Tongue (tissue), 2 donors: ENCODE results near the gene MYOZ2. TPM values are rescaled to one million over a fixed set of nuclear protein-coding genes. Genes with fewer than 3 reads are reported as not detected.

Source experiments
- DNase-seq: peaks from one replicate; pipeline ENCODE4 v3.0.0-alpha.2; 2015
- total RNA-seq: library from RNA; depleted of rRNA; stranded (reverse); fragments of >200 nt; gene quantifications from one replicate; pipeline ENCODE4 v1.2.3, GENCODE V29; 2014

Gene MYOZ2
- total RNA-seq: 170 TPM

GRCh38 chr4:119135721-119136121, at the start of gene MYOZ2:
MYOZ2 (plus strand) TSS chr4:119135832; CDS start chr4:119136526, 694 bp downstream.
- DNase-seq: peak; percentile 64

- DNase-seq: no peak
Measured at GRCh38 chr4:119087121-119087520, 48.5 kb upstream of the MYOZ2 start.

DNA sequence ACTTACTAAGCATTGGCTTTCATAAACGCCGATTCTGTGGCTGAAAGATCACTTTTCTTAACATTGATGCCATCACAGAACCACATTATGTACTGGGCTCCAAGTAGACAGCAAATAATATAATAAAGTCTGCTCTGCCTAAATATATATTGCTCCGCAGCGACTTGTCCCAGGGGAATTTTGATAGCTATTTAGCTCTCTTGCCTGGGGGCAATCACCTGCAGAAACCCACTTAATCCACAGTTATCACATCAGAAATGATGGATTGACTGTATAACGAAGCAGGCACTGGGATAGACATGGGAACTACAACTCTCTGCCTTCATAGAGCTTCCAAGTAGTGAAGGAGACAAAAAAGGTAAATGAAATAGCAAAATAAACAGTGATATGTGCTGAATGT, 48.0 kb upstream of the MYOZ2 start:
- DNase-seq: no peak

- DNase-seq: no peak
Measured at GRCh38 chr4:119093042-119093827, 42.4 kb upstream of the MYOZ2 start.

DNA sequence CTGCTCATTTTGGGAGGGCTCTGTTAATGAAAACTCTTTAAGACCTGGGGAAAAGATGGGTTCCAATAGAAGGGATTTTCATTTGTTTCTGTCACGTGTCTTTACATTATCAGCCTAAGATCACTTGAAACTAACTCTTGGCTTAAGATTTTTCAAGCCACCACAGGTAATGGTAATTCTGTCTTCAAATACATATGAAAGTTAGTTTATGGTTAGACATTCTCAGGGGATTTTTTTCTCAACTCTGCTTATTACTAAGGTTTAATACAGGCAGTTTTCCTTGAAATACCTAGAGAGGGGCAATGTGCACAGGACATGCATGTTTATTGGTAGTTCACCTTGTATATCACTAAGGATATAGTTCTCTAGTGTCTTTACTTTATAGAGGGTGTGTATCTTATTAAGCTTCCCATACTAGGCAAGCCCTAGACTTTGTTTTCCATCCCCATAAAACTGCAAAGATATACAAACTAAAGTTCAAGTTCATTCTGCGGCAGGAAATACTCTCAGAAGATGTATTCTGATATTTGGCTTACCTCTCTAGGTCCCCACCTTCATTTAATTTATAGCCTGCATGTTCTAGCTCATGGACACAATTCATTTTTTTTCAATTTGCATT, 38.2 kb upstream of the MYOZ2 start:
- no peak for DNase-seq

- DNase-seq: no peak
Measured at GRCh38 chr4:119098306-119098705, 37.3 kb upstream of the MYOZ2 start.

- no peak for DNase-seq
Measured at GRCh38 chr4:119099227-119099810, 36.3 kb upstream of the MYOZ2 start.

GRCh38 chr4:119100655-119101054, 35.0 kb upstream of the MYOZ2 start:
- DNase-seq: no peak

GRCh38 chr4:119103263-119103662, 32.4 kb upstream of the MYOZ2 start:
- peak; percentile 30 for DNase-seq

- no peak for DNase-seq
Measured at GRCh38 chr4:119104644-119105273, 30.9 kb upstream of the MYOZ2 start.

GRCh38 chr4:119105605-119106004, 30.0 kb upstream of the MYOZ2 start:
- DNase-seq: no peak

GRCh38 chr4:119106036-119107000, 29.3 kb upstream of the MYOZ2 start:
- peak; percentile 43 for DNase-seq

DNA sequence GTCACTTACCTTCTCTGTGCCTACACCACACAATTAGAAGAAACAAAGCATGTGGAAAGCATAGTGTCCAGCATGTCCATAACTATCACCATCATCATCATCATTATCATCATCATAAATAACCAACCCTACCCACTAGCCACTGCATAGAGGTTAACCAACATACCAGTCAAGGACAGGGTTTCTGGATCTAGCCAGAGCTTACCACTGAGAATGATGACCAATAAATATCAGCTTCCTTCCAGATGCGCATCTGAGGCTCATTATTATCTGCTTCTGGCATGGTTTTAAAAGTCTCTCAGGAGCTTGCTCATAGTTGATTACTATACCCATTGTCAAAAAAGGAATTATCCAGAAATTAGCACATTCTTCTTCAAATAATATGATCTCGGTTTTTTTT, 25.5 kb upstream of the MYOZ2 start:
- no peak for DNase-seq

DNA sequence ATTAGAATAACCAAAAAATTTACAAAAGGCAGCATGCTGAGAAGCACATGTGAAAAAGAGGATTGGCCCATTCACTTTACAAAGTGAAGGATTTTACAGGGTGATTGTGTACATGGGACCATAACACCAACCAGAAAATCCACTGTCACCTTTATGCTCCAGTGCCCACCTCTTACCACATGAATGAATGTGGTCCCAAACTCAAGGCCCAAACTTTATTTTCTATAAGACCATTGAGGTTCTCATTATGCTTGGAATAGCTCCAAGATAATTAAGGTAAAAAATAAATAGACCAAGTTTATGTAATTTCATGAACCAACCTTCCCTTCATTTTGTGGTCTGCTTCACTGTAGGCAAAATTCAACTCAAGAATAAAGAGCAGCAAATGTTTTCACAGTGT, 24.3 kb upstream of the MYOZ2 start:
- DNase-seq: no peak

DNA sequence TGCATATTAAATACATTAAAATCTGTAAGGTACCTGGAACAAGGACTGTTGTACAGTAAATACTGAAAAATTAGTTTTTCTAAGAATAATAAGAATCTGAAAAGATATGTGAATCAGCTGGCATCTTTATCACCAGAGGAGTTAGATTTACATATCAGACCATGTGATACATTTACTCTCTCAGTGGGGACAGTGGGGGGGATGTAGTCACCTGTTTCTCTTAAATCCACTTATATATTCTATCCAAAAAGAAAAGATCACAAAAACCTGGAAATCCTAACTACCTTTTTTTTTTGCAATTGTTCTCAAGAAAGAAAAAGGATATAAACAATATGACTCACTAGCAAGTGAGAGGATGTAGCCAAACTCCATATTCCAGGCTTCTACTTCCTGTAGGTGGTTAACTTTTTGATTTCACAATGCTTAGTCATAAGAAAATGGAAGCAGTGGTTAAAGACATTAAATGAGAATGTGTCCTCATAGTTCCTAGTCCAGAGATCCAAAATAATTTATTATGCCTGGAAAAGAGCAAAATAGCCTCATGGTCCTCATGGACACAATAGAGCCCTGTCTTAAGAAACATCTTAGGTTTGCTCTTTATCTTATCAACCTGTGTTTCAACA, 22.5 kb upstream of the MYOZ2 start:
- DNase-seq: no peak

- DNase-seq: no peak
Measured at GRCh38 chr4:119116021-119116420, 19.6 kb upstream of the MYOZ2 start.

GRCh38 chr4:119116925-119117900, 18.4 kb upstream of the MYOZ2 start:
- no peak for DNase-seq

- no peak for DNase-seq
Measured at GRCh38 chr4:119118397-119118796, 17.2 kb upstream of the MYOZ2 start.

DNA sequence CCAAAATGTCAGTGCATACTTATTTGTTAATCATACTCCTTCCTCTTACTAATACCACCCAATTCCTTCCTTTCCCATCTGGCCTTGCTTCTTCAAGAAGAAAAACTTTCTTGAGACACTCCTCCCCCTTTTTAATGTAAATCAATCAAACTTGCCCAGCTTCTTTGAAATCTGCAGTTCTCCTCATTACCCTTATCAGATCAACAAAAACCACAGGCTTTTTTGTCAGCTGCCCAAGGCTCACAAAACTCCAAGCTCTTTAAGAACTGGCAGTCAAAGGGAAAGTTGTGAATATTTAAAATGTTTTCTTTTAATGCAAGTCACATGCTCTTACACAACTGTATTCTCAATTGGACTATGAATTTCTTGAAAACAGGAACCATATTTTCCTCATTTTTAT, 11.3 kb upstream of the MYOZ2 start:
- DNase-seq: no peak

DNA sequence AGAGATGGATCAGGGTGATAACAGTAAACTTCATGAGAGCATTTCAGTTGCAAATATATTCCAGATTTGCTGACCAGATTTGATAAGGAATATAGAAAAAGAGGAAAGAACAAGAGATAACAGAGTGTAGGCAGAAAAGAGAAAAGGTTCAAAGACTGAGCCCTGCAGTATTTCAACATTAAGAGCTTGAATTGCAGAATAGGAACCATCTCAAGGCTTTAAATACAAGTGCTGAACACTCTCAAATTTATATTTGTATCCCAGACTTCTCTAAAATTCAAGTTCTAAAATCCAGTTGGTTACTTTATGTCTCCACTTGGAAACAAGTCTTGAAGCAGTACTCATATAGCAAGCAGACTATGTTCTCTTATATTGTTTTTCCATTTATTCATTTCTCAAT, 9.7 kb upstream of the MYOZ2 start:
- no peak for DNase-seq
